Keratinocyte (primary cell): ENCODE measurements around the gene PPP1CC.

Source experiments
- CTCF ChIP-seq, 3 experiments: IDR thresholded peaks in 1 of 3; conservative IDR thresholded peaks in 1 of 3; optimal IDR thresholded peaks in 1 of 3; 2 replicates in 2 of 3; 3 replicates in 1 of 3; pipeline versions ENCODE3 to v1.5.1; 2011; ENCODE audit warnings: low read length in 3 of 3, mild to moderate bottlenecking in 3 of 3, moderate library complexity in 2 of 3, control low read depth in 1 of 3, inconsistent platforms in 1 of 3; ENCODE audit not compliant: insufficient read depth in 2 of 3; ENCODE audit errors: extremely low read depth in 1 of 3
- EZH2 ChIP-seq: IDR thresholded peaks from one replicate; pipeline ENCODE4 v1.6.1; 2012; ENCODE audit warnings: inconsistent platforms, mild to moderate bottlenecking, low read length, moderate library complexity

DNA sequence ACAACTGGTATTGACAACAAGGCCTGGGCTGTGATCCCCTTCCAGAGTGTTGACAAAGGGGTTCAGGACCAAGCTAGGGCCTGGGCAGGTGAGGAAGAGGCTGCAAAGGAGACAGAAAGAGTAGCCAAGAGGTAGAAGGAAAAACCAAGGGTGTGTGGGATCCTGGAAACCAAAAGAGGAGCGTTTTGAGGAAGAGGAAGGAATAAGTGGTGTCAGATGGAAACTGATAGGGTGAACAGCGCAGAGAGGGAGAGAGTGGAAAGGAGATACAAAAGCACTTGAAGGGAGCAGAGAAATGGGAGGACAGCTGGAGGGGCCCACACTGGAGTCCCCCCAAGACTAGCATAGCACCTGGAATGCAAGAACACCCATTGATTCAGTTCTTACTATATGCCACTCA lies 45.5 kb downstream of the PPP1CC start:
- TF ChIP-seq CTCF (optimal IDR thresholded peaks at IDR 0.05 in 1 of 3, IDR thresholded peaks at IDR 0.05 in 1 of 3, conservative IDR thresholded peaks at IDR 0.05 in 1 of 3; ENCODE audit: extremely low read depth in 1 of 3, insufficient read depth in 2 of 3, low read length in 3 of 3) (no peak), EZH2 (no peak)
